ENCODE measurements around the gene RAB4A. TPM values are rescaled to one million over a fixed set of nuclear protein-coding genes. Genes with fewer than 3 reads are reported as not detected.

RAB4A gene
- total and polyA plus RNA-seq, 10 of the 15 experiments (the other 5 are each of a cell fraction or from before 2014, with no cell fraction given) = 4.0 to 35.8 (median 17.7) TPM

GRCh38 chr1:229273507-229274232 lies 2.8 kb downstream of the RAB4A start:
- RAD21 ChIA-PET (ENCODE audit: unreplicated experiment) = no interaction called here
- no peaks in the 10 kb centered on the region for H4K20me1 ChIP-seq (ENCODE audit: control insufficient read depth, insufficient read depth)
- H3K9ac ChIP-seq (ENCODE audit: control insufficient read depth, insufficient read depth, low read length) = no peak overlapping the region
- H3K4me1 ChIP-seq (ENCODE audit: control insufficient read depth, insufficient read depth, low read length) = peaks cover 9% of the 10 kb centered on the region
- BruUV-seq (replicated peaks) = no TSS peak
- H3K9me3 ChIP-seq (replicated peaks; ENCODE audit: control insufficient read depth, insufficient read depth, low read length) = no peaks in the 10 kb centered on the region; the same call in 2 of the 3 replicates
- H3K36me3 ChIP-seq (ENCODE audit: control insufficient read depth in 2 of 2, insufficient read depth in 2 of 2, low read length in 1 of 2) = no peaks in the 10 kb centered on the region
- H3K79me2 ChIP-seq (ENCODE audit: control insufficient read depth, insufficient read depth, low read length) = peaks cover 21% of the 10 kb centered on the region
- H3K27me3 ChIP-seq (replicated peaks in 1 of 2; ENCODE audit: control insufficient read depth in 2 of 2, insufficient read depth in 2 of 2, low read length in 1 of 2) = no peaks in the 10 kb centered on the region
- CTCF ChIA-PET = interaction anchor here (0.9 kb wide), 1 partner anchor 15 kb away, joined by 3 read pairs; no protein-coding TSS in a partner anchor
- FAIRE-seq = no peak
- H3K4me2 ChIP-seq (ENCODE audit: control insufficient read depth, insufficient read depth) = no peak overlapping the region; the same call in 1 of the 2 replicates
- no peak for DNase-seq (ENCODE audit: low read depth, low spot score)
- no peak overlapping the region for H3K4me3 ChIP-seq
- ATAC-seq = no peak
- intact Hi-C loops (cut with micrococcal nuclease; ENCODE audit: unreplicated experiment) (loop anchor here (5.0 kb wide), 1 partner anchor 169 kb away; no protein-coding TSS in a partner anchor), in situ Hi-C loops (cut with MboI) (no loop called here)
- POLR2A ChIA-PET = interaction anchor here (0.6 kb wide), 1 partner anchor 207 kb away, joined by 3 read pairs; no protein-coding TSS in a partner anchor
- H2AFZ ChIP-seq (ENCODE audit: control insufficient read depth, low read depth, low read length) = no peak overlapping the region
- TF ChIP-seq ATF7 (IDR thresholded peaks at IDR 0.05; ENCODE audit: low read depth) (no peak), NR2C1 (IDR thresholded peaks at IDR 0.05) (no peak), POLR2AphosphoS2 (IDR thresholded peaks at IDR 0.05; ENCODE audit: low read depth, low read length) (no peak), CBFB (IDR thresholded peaks at IDR 0.05; ENCODE audit: low read depth) (no peak), POLR2AphosphoS5 (IDR thresholded peaks at IDR 0.05; ENCODE audit: low read length) (no peak), HDAC6 (IDR thresholded peaks at IDR 0.05; ENCODE audit: unreplicated experiment) (no peak), BACH1 (IDR thresholded peaks at IDR 0.05; ENCODE audit: borderline replicate concordance) (no peak), NFYA (IDR thresholded peaks at IDR 0.05; ENCODE audit: borderline replicate concordance, low read depth, low read length) (no peak), NR2C2 (IDR thresholded peaks at IDR 0.05; ENCODE audit: borderline replicate concordance, control insufficient read depth, insufficient read length, low read depth) (no peak), ZNF207 (IDR thresholded peaks at IDR 0.05; ENCODE audit: borderline replicate concordance) (no peak)
- TF ChIP-seq, protein P1, sequence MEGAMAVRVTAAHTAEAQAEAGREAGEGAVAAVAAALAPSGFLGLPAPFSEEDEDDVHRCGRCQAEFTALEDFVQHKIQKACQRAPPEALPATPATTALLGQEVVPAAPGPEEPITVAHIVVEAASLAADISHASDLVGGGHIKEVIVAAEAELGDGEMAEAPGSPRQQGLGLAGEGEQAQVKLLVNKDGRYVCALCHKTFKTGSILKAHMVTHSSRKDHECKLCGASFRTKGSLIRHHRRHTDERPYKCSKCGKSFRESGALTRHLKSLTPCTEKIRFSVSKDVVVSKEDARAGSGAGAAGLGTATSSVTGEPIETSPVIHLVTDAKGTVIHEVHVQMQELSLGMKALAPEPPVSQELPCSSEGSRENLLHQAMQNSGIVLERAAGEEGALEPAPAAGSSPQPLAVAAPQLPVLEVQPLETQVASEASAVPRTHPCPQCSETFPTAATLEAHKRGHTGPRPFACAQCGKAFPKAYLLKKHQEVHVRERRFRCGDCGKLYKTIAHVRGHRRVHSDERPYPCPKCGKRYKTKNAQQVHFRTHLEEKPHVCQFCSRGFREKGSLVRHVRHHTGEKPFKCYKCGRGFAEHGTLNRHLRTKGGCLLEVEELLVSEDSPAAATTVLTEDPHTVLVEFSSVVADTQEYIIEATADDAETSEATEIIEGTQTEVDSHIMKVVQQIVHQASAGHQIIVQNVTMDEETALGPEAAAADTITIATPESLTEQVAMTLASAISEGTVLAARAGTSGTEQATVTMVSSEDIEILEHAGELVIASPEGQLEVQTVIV (IDR thresholded peaks at IDR 0.05; ENCODE audit: borderline replicate concordance, partially characterized antibody) = no peak
- TF ChIP-seq, protein P2, sequence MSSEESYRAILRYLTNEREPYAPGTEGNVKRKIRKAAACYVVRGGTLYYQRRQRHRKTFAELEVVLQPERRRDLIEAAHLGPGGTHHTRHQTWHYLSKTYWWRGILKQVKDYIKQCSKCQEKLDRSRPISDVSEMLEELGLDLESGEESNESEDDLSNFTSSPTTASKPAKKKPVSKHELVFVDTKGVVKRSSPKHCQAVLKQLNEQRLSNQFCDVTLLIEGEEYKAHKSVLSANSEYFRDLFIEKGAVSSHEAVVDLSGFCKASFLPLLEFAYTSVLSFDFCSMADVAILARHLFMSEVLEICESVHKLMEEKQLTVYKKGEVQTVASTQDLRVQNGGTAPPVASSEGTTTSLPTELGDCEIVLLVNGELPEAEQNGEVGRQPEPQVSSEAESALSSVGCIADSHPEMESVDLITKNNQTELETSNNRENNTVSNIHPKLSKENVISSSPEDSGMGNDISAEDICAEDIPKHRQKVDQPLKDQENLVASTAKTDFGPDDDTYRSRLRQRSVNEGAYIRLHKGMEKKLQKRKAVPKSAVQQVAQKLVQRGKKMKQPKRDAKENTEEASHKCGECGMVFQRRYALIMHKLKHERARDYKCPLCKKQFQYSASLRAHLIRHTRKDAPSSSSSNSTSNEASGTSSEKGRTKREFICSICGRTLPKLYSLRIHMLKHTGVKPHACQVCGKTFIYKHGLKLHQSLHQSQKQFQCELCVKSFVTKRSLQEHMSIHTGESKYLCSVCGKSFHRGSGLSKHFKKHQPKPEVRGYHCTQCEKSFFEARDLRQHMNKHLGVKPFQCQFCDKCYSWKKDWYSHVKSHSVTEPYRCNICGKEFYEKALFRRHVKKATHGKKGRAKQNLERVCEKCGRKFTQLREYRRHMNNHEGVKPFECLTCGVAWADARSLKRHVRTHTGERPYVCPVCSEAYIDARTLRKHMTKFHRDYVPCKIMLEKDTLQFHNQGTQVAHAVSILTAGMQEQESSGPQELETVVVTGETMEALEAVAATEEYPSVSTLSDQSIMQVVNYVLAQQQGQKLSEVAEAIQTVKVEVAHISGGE (CRISPR knock-in tag; IDR thresholded peaks at IDR 0.05) = no peak
- TF ChIP-seq, protein P3, sequence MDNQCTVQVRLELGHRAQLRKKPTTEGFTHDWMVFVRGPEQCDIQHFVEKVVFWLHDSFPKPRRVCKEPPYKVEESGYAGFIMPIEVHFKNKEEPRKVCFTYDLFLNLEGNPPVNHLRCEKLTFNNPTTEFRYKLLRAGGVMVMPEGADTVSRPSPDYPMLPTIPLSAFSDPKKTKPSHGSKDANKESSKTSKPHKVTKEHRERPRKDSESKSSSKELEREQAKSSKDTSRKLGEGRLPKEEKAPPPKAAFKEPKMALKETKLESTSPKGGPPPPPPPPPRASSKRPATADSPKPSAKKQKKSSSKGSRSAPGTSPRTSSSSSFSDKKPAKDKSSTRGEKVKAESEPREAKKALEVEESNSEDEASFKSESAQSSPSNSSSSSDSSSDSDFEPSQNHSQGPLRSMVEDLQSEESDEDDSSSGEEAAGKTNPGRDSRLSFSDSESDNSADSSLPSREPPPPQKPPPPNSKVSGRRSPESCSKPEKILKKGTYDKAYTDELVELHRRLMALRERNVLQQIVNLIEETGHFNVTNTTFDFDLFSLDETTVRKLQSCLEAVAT (IDR thresholded peaks at IDR 0.05) = no peak
- SMC1A ChIA-PET (ENCODE audit: uncharacterized antibody, unreplicated experiment) = no interaction called here
- no peak overlapping the region for H3K27ac ChIP-seq (ENCODE audit: control insufficient read depth, insufficient read depth)
- WGBS (ENCODE audit: insufficient coverage, insufficient replicate concordance, low lambda C conversion rate, missing lambda C conversion rate) = 98% methylated on average over 5 of the region's 7 CpGs
